Measurements from ENCODE around the gene IVNS1ABP.

DNA sequence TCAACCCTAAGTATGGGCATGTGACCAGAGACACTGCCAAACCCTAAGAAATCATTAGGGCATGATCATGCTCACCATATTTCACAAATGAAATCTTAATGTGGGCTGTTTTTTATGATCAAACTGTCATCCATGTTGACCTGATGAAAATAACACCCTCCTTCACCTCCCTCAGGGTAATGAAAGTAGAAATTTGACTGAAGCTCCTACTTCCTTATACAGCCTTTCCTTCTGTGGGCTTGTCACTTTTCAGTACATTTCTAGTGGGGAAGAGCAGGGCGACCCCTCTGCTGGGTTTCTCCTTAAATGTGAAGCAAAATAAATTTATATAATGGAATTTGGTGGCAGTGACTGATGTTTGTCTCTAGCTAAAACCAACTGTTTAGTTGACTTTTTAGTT lies 25.9 kb downstream of the IVNS1ABP start:
- no peak for TF ChIP-seq SIN3A (IDR thresholded peaks at IDR 0.05; ENCODE audit: low read depth, low read length)
- TF ChIP-seq EP300 (IDR thresholded peaks at IDR 0.05; ENCODE audit: borderline replicate concordance in 1 of 2, control insufficient read depth in 1 of 2, low read depth in 2 of 2, low read length in 2 of 2): no peak
- TF ChIP-seq, protein P1, sequence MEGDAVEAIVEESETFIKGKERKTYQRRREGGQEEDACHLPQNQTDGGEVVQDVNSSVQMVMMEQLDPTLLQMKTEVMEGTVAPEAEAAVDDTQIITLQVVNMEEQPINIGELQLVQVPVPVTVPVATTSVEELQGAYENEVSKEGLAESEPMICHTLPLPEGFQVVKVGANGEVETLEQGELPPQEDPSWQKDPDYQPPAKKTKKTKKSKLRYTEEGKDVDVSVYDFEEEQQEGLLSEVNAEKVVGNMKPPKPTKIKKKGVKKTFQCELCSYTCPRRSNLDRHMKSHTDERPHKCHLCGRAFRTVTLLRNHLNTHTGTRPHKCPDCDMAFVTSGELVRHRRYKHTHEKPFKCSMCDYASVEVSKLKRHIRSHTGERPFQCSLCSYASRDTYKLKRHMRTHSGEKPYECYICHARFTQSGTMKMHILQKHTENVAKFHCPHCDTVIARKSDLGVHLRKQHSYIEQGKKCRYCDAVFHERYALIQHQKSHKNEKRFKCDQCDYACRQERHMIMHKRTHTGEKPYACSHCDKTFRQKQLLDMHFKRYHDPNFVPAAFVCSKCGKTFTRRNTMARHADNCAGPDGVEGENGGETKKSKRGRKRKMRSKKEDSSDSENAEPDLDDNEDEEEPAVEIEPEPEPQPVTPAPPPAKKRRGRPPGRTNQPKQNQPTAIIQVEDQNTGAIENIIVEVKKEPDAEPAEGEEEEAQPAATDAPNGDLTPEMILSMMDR (IDR thresholded peaks at IDR 0.05 in 2 of 3, conservative IDR thresholded peaks at IDR 0.05 in 1 of 3; ENCODE audit: control insufficient read depth in 2 of 3, extremely low read depth in 1 of 3, insufficient read depth in 1 of 3, low read depth in 3 of 3, low read length in 3 of 3): no peak
- TF ChIP-seq CBX3 (IDR thresholded peaks at IDR 0.05; ENCODE audit: borderline replicate concordance, low read depth): no peak
- TF ChIP-seq DPF2 (IDR thresholded peaks at IDR 0.05): no peak
- no peak for TF ChIP-seq POLR2A (IDR thresholded peaks at IDR 0.05; ENCODE audit: low read depth, low read length)
- no peak for TF ChIP-seq KDM1A (IDR thresholded peaks at IDR 0.05; ENCODE audit: borderline replicate concordance)

Data from GM12878 (cell line).